Activated CD8-positive, alpha-beta T cell treated with anti-CD3 and anti-CD28 coated beads for 36 hours (primary cell): ENCODE measurements around the gene PRMT1. TPM values are rescaled to one million over a fixed set of nuclear protein-coding genes. Genes with fewer than 3 reads are reported as not detected.

Experiments used
- ATAC-seq: fragments of 200-7000 bp; cut with Tn5 transposase; one replicate; pipeline ENCODE4 v1.10.0; 2021; ENCODE audit warnings: mild to moderate bottlenecking, moderate library complexity
- CTCF ChIA-PET: fragments of 350-600 bp; sonication (Branson Sonifier 250); formaldehyde crosslinking; loops from one replicate; lab custom pipeline; 2021; ENCODE audit warnings: antibody characterized with exemption; lab: Charles Lee
- POLR2A ChIA-PET: fragments of 350-600 bp; sonication (Branson Sonifier 250); formaldehyde crosslinking; loops from one replicate; lab custom pipeline; 2021; ENCODE audit warnings: antibody characterized with exemption; lab: Charles Lee
- DNase-seq: peaks from one replicate; pipeline ENCODE4 v3.0.0-alpha.2; 2020
- H3K27ac Mint-ChIP-seq: one replicate; pipeline ENCODE4 v1.8.0; 2021; ENCODE audit warnings: mild to moderate bottlenecking, mixed read lengths
- H3K27me3 Mint-ChIP-seq: one replicate; pipeline ENCODE4 v1.8.0; 2021; ENCODE audit warnings: mixed read lengths
- H3K36me3 Mint-ChIP-seq: one replicate; pipeline ENCODE4 v1.8.0; 2021; ENCODE audit warnings: low read depth, mixed read lengths
- H3K4me1 Mint-ChIP-seq: one replicate; pipeline ENCODE4 v1.8.0; 2021; ENCODE audit warnings: low read depth, mixed read lengths
- H3K4me3 Mint-ChIP-seq: one replicate; pipeline ENCODE4 v1.8.0; 2021; ENCODE audit warnings: mild to moderate bottlenecking, moderate library complexity, mixed read lengths
- H3K9me3 Mint-ChIP-seq: one replicate; pipeline ENCODE4 v1.8.0; 2021; ENCODE audit warnings: mixed read lengths
- CTCF ChIP-seq: fragments of 200-600 bp; IDR thresholded peaks from one replicate; pipeline ENCODE4 v1.8.0; 2022; ENCODE audit warnings: antibody characterized with exemption, mild to moderate bottlenecking
- intact Hi-C: fragments of 100-400 bp; cut with micrococcal nuclease; formaldehyde crosslinking; loops from one replicate; pipeline ENCODE4 v1.10.0; 2022
- total RNA-seq, 2 experiments: library from RNA; stranded (reverse); gene quantifications; one replicate each; pipeline ENCODE4 v1.2.3, GENCODE V29; 2021

Gene PRMT1
- total RNA-seq, 2 experiments from 2014 or later = 419 to 437 TPM

DNA sequence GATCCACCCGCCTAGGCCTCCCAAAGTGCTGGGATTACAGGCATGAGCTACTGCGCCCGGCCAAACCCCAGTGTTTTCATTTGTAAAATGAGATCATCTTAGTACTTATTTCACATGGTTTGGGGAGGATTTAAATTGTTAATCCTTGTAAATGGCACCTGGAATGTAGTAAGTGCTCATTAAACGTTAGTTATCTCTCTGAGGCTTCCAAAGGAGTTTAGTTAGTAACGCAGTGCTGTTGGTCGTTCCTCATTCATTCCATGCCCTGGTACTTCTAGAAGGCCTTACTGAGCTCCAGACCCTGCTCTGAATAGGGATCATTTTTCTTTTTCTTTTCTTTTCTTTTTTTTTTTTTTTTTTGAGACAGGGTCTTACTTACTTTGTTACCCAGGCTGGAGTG, 19.0 kb downstream of the PRMT1 start:
- Mint-ChIP-seq H3K36me3 (no peaks in the 10 kb centered on the region), H3K27me3 (peaks cover 6% of the 10 kb centered on the region), H3K9me3 (no peaks in the 10 kb centered on the region), H3K27ac (no peak overlapping the region), H3K4me3 (no peak overlapping the region), H3K4me1 (peaks cover 6% of the 10 kb centered on the region)
- DNase-seq (no peak), ATAC-seq (no peak)
- POLR2A ChIA-PET = interaction anchor here (1.1 kb wide), 1 partner anchor 8 kb away, joined by 3 read pairs; no protein-coding TSS in a partner anchor
- no peak for TF ChIP-seq CTCF
- CTCF ChIA-PET = interaction anchor here (1.2 kb wide), 1 partner anchor 15 kb away, joined by 6 read pairs; no protein-coding TSS in a partner anchor
- intact Hi-C loops = no loop called here

DNA sequence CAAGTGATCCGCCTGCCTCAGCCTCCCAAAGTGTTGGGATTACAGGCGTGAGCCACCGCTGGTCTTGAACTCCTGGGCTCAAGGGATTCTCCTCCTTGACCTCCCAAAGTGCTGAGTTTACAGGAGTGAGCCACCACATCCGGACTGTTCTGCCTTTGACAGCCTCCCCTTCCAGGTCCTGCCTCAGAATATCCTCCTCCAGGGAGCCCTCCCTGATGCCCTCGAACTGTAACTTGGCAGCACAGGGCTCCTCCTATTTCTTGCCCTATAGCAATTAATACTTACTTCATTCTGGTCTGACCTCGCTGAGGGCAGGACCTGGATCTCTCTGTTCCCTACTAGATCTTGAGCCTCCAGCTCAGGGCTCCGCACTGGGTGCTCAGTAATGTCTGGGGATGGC, 19.8 kb downstream of the PRMT1 start:
- intact Hi-C loops = no loop called here
- ChIA-PET CTCF (interaction anchor here (1.2 kb wide), 1 partner anchor 16 kb away, joined by 6 read pairs; no protein-coding TSS in a partner anchor), POLR2A (interaction anchor here (1.1 kb wide), 1 partner anchor 9 kb away, joined by 3 read pairs; no protein-coding TSS in a partner anchor)
- peaks cover 6% of the 10 kb centered on the region for H3K27me3 Mint-ChIP-seq
- no peaks in the 10 kb centered on the region for H3K36me3 Mint-ChIP-seq
- H3K4me3 Mint-ChIP-seq = no peak overlapping the region
- DNase-seq (no peak), ATAC-seq (no peak)
- no peaks in the 10 kb centered on the region for H3K4me1 Mint-ChIP-seq
- H3K27ac Mint-ChIP-seq = no peak overlapping the region
- TF ChIP-seq CTCF = no peak
- no peaks in the 10 kb centered on the region for H3K9me3 Mint-ChIP-seq

DNA sequence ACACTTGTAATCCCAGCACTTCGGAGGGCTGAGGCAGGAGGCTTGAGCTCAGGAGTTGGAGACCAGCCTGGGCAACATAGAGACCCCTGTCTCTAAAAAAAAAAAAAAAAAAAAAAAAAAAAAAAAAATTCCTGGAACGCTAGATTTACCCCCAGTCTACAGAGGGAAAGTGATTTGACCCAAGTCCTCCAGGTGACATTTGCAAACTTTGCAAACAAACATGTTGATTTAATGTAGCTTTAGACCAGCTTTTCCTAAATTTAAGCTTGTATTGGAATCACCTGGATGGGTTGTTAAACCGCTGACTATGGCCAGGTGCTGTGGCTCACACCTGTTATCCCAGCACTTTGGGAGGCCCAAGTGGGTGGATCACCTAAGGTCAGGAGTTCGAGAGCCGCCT, 22.3 kb downstream of the PRMT1 start:
- H3K9me3 Mint-ChIP-seq = no peaks in the 10 kb centered on the region
- H3K36me3 Mint-ChIP-seq = no peaks in the 10 kb centered on the region
- intact Hi-C loops = no loop called here
- H3K4me3 Mint-ChIP-seq = no peak overlapping the region
- H3K4me1 Mint-ChIP-seq = no peaks in the 10 kb centered on the region
- no peak for TF ChIP-seq CTCF
- ChIA-PET CTCF (interaction anchor here (1.6 to 3.3 kb wide), 4 partner anchors 10 to 27 kb away, joined by 4 to 11 read pairs (median 5); partner anchors contain the start of gene ADM5), POLR2A (interaction anchor here (1.6 kb wide), 1 partner anchor 15 kb away, joined by 6 read pairs; no protein-coding TSS in a partner anchor)
- no peaks in the 10 kb centered on the region for H3K27me3 Mint-ChIP-seq
- no peak overlapping the region for H3K27ac Mint-ChIP-seq
- ATAC-seq = no peak
- no peak for DNase-seq

DNA sequence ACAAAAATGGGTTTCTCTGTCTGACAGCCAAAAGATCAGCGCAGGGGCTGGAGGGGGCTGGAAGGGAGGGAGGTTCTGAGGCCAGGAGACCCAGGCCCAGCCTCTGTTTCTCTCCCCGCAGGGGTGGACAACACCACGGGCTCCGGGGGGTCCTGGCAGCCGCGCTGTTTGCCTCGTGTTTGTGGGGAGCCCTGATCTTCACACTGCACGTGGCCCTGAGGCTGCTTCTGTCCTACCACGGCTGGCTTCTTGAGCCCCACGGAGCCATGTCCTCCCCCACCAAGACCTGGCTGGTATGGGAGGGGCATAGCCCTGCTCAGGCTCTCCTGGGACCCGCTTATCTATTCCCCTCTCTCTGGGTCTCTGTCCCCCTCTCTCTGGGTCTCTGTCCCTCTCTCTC, 23.5 kb downstream of the PRMT1 start:
- Mint-ChIP-seq H3K27ac (no peak overlapping the region), H3K36me3 (no peaks in the 10 kb centered on the region), H3K4me1 (no peaks in the 10 kb centered on the region), H3K27me3 (no peaks in the 10 kb centered on the region), H3K9me3 (no peaks in the 10 kb centered on the region), H3K4me3 (no peak overlapping the region)
- ChIA-PET CTCF (interaction anchor here (0.7 to 3.3 kb wide), 2 partner anchors 17 to 22 kb away, joined by 3 to 11 read pairs; no protein-coding TSS in a partner anchor), POLR2A (interaction anchor here (1.6 kb wide), 1 partner anchor 16 kb away, joined by 6 read pairs; no protein-coding TSS in a partner anchor)
- DNase-seq (no peak), ATAC-seq (no peak)
- no peak for TF ChIP-seq CTCF
- intact Hi-C loops = no loop called here

DNA sequence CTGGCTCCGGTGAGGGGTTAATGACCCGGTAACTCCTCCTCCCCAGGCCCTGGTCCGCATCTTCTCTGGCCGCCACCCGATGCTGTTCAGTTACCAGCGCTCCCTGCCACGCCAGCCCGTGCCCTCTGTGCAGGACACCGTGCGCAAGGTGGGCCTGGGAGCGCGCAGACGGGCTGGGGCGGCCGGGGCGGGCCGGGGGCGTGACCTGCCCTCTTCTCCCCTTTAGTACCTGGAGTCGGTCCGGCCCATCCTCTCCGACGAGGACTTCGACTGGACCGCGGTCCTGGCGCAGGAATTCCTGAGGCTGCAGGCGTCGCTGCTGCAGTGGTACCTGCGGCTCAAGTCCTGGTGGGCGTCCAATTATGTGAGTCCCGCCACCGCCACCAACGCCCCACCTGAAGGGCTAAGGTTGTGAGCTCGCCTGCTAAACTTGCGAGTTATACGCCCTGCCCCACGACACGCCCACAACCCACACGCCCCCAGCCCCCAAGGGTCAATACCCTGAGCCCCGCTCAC, 24.3 kb downstream of the PRMT1 start:
- no peaks in the 10 kb centered on the region for H3K27me3 Mint-ChIP-seq
- TF ChIP-seq CTCF = no peak
- no peaks in the 10 kb centered on the region for H3K36me3 Mint-ChIP-seq
- intact Hi-C loops = no loop called here
- ChIA-PET POLR2A (interaction anchor here (1.2 kb wide), 1 partner anchor 16 kb away, joined by 3 read pairs; no protein-coding TSS in a partner anchor), CTCF (no interaction called here)
- H3K27ac Mint-ChIP-seq = no peak overlapping the region
- ATAC-seq = no peak
- DNase-seq = no peak
- H3K9me3 Mint-ChIP-seq = no peaks in the 10 kb centered on the region
- no peaks in the 10 kb centered on the region for H3K4me1 Mint-ChIP-seq
- H3K4me3 Mint-ChIP-seq = no peak overlapping the region
